Measurements from ENCODE around the gene CDH20. TPM values are rescaled to one million over a fixed set of nuclear protein-coding genes. Genes with fewer than 3 reads are reported as not detected.

Gene CDH20
- total RNA-seq, 1 experiment from 2014 or later = not detected

- TF ChIP-seq TCF7L2 (IDR thresholded peaks at IDR 0.05; ENCODE audit: borderline replicate concordance, extremely low read depth, insufficient read depth, insufficient read length) (no peak), CEBPB (IDR thresholded peaks at IDR 0.05; ENCODE audit: low read depth) (no peak), ATF3 (IDR thresholded peaks at IDR 0.05) (no peak), MAX (IDR thresholded peaks at IDR 0.05) (no peak), SIN3A (IDR thresholded peaks at IDR 0.05; ENCODE audit: low read depth) (no peak), YY1 (IDR thresholded peaks at IDR 0.05; ENCODE audit: extremely low read depth, insufficient replicate concordance, low read depth, low read length) (no peak), POLR2A (IDR thresholded peaks at IDR 0.05; ENCODE audit: borderline replicate concordance, extremely low read depth, insufficient read depth, insufficient read length) (no peak), REST (IDR thresholded peaks at IDR 0.05; ENCODE audit: low read depth) (no peak)
These were observed 1.2 kb downstream of the CDH20 start for GRCh38 chr18:61334491-61334850.

More at GRCh38 chr18:61334491-61334850, 1.2 kb downstream of the CDH20 start:
- Histone ChIP-seq H4K20me1 (ENCODE audit: insufficient read depth) (no peaks in the 10 kb centered on the region), H2AFZ (ENCODE audit: low read depth, low read length, poor library complexity, severe bottlenecking) (no peak overlapping the region), H3K4me3 (replicated peaks in 1 of 2; ENCODE audit: low read depth in 1 of 2, low read length in 2 of 2) (no peak overlapping the region), H3K36me3 (ENCODE audit: control insufficient read depth in 1 of 2, insufficient read depth in 2 of 2, low read length in 2 of 2) (no peaks in the 10 kb centered on the region), H3K27ac (ENCODE audit: low read depth, low read length) (no peak overlapping the region), H3K4me1 (ENCODE audit: control insufficient read depth in 1 of 2, insufficient read depth in 2 of 2, low read length in 2 of 2) (no peaks in the 10 kb centered on the region), H3K9me3 (ENCODE audit: control insufficient read depth in 1 of 2, insufficient read depth in 1 of 2, low read depth in 1 of 2, low read length in 2 of 2) (no peaks in the 10 kb centered on the region), H3K27me3 (ENCODE audit: insufficient read depth, low read length) (peaks cover 7% of the 10 kb centered on the region; the same call in 1 of the 2 replicates), H3K79me2 (ENCODE audit: insufficient read depth, low read length) (no peaks in the 10 kb centered on the region), H3K4me2 (ENCODE audit: low read length) (no peak overlapping the region), H3K9me2 (ENCODE audit: insufficient read depth) (no peaks in the 10 kb centered on the region), H3K9ac (ENCODE audit: low read length) (no peak overlapping the region)
- intact Hi-C loops (cut with micrococcal nuclease) = no loop called here
- DNase-seq (ENCODE audit: low read depth, low spot score) = no peak
- no TSS peak for BruUV-seq (replicated peaks)
- no peak for ATAC-seq
- CTCF ChIA-PET = no interaction called here
- RAD21 ChIA-PET (ENCODE audit: low non-redundant PET in 1 of 2, low total read pairs in 2 of 2, uncharacterized antibody in 2 of 2, unreplicated experiment in 2 of 2) = no interaction called here
- POLR2A ChIA-PET = no interaction called here
